Measurements from ENCODE around the gene GPS2. TPM values are rescaled to one million over a fixed set of nuclear protein-coding genes. Genes with fewer than 3 reads are reported as not detected.

Gene GPS2
- total RNA-seq, 4 donors from 2014 or later: 96.5 to 578 (median 150) TPM

DNA sequence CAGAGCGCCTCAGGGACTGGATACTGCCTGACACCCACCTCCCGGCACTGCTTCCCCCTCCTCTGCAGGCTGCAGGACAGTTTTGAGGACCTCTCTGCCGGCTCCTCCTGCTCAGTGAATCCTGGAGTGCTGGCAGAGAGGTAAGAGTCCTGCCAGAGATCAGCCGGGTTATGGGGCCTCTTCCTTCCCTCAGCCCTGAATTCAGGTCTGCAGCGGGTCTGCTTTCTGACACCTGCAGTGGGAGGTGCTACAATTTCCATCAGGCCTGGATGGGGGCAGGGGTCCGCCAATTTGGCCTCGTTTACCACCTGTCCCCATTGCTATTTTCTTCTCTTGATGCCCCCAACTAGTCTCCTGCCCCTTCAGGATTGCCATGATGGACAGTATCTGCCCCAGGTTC, 17.0 kb upstream of the GPS2 start:
- peak overlapping the region in 1 of 4 donors; percentile 17 for H3K27ac ChIP-seq
- no peak for DNase-seq
- in situ Hi-C loops (cut with MboI; ENCODE audit: low pct_ligation_motif_present in 1 of 4, low pct_unique_long_range_greater_than_20kb in 1 of 4, low sequenced_read_pairs in 3 of 4) (loop anchor here in 1 of 4 donors (25.0 kb wide), 1 partner anchor 295 kb away; the partner anchor contains the start of genes SLC16A11 and SLC16A13), intact Hi-C loops (cut with DNase I; ENCODE audit: low total_unique reads) (no loop called here)
- no peaks in the 10 kb centered on the region for H3K36me3 ChIP-seq
- H3K4me3 ChIP-seq: no peak overlapping the region
- 0 to 59% methylated on average over 1 to 7 of the region's 7 CpGs for WGBS, 2 donors (ENCODE audit: low coverage in 1 of 2)
- TF ChIP-seq POLR2A (IDR thresholded peaks at IDR 0.05) (no peak), POLR2AphosphoS5 (IDR thresholded peaks at IDR 0.05) (no peak), EP300 (IDR thresholded peaks at IDR 0.05; ENCODE audit: low read depth) (no peak)
- TF ChIP-seq, protein P1, sequence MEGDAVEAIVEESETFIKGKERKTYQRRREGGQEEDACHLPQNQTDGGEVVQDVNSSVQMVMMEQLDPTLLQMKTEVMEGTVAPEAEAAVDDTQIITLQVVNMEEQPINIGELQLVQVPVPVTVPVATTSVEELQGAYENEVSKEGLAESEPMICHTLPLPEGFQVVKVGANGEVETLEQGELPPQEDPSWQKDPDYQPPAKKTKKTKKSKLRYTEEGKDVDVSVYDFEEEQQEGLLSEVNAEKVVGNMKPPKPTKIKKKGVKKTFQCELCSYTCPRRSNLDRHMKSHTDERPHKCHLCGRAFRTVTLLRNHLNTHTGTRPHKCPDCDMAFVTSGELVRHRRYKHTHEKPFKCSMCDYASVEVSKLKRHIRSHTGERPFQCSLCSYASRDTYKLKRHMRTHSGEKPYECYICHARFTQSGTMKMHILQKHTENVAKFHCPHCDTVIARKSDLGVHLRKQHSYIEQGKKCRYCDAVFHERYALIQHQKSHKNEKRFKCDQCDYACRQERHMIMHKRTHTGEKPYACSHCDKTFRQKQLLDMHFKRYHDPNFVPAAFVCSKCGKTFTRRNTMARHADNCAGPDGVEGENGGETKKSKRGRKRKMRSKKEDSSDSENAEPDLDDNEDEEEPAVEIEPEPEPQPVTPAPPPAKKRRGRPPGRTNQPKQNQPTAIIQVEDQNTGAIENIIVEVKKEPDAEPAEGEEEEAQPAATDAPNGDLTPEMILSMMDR (IDR thresholded peaks at IDR 0.05): no peak
- no peaks in the 10 kb centered on the region for H3K9me3 ChIP-seq
- peaks cover 7 to 21% (median 14%) of the 10 kb centered on the region in 4 donors for H3K4me1 ChIP-seq
- H3K27me3 ChIP-seq: peaks cover 4% of the 10 kb centered on the region

DNA sequence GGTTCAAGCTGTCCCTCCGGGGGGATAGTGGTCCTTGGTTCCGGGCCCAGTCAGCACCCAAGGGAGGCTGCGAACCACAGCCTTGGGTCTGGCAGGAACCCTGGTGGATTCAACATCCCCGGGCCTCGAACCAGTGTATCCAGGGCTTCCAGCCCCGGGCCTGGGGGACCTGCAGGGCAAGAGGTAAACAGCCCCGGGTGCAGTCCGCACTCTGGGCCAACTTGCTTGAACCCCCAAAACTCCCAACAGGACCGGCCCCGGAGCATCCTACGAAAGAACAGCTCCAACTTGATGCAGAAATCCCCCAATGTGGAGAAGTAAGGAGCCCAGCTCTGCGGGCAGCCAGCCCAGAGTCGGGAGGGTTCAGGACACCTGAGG, 15.5 kb upstream of the GPS2 start:
- Histone ChIP-seq H3K4me1 (peaks cover 7 to 21% (median 14%) of the 10 kb centered on the region in 4 donors), H3K27me3 (no peaks in the 10 kb centered on the region), H3K4me3 (peak overlapping the region in 3 of 4 donors; percentile 72 to 89 (median 82)), H3K9me3 (no peaks in the 10 kb centered on the region), H3K36me3 (no peaks in the 10 kb centered on the region), H3K27ac (peak overlapping the region; percentile 90 to 95 (median 92))
- intact Hi-C loops (cut with DNase I; ENCODE audit: low total_unique reads): no loop called here
- in situ Hi-C loops (cut with MboI; ENCODE audit: low pct_ligation_motif_present in 1 of 4, low pct_unique_long_range_greater_than_20kb in 1 of 4, low sequenced_read_pairs in 3 of 4): loop anchor here in 1 of 4 donors (25.0 kb wide), 1 partner anchor 293 kb away; the partner anchor contains the start of genes SLC16A11 and SLC16A13
- TF ChIP-seq EP300 (IDR thresholded peaks at IDR 0.05; ENCODE audit: low read depth) (no peak), POLR2A (IDR thresholded peaks at IDR 0.05) (no peak), POLR2AphosphoS5 (IDR thresholded peaks at IDR 0.05) (no peak)
- TF ChIP-seq, protein P1 (IDR thresholded peaks at IDR 0.05): no peak
- no peak for DNase-seq
- 63% methylated on average over 13 of the region's 13 CpGs; no CpG with 5 or more reads in 1 of the 2 donors for WGBS, 2 donors (ENCODE audit: low coverage in 1 of 2)

DNA sequence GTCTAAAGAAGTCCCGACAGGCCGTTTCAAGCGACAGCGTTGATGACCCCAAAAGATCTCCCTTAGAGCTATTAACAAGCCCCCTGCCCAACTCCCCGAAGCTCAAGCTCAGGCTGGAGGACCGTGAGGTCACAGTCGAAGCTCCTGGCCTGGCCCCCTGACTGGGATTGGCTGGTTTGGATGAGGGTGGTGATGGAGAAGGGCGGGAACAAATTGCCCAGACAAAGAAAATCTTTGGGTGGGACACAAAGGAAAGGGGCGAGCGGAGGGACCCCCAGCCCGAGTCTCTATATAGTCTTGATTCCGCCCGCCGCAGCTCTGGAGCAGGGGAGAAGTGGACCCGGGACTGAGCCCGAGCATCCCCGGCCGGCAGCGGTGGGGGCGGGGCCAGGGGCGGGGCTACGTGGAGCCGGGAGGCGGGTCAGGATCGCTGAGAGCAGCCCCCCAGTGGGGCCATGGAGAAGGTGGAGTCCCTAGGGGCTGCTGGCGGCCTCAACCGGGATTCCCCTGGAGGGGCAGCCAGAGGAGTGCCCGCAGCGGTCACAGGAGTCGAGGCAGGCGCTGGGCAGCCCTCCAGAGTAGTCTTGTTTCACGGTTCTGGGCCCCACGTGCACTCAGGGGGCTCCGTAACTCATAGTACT, 15.0 kb upstream of the GPS2 start:
- intact Hi-C loops (cut with DNase I; ENCODE audit: low total_unique reads): no loop called here
- WGBS, 2 donors (ENCODE audit: low coverage in 1 of 2): 1% methylated on average over 34 of the region's 34 CpGs; no CpG with 5 or more reads in 1 of the 2 donors
- TF ChIP-seq POLR2AphosphoS5 (IDR thresholded peaks at IDR 0.05): no peak
- TF ChIP-seq POLR2A (IDR thresholded peaks at IDR 0.05): no peak
- TF ChIP-seq, protein P1 (IDR thresholded peaks at IDR 0.05): no peak
- no peak for TF ChIP-seq EP300 (IDR thresholded peaks at IDR 0.05; ENCODE audit: low read depth)
- peak; percentile 80 for DNase-seq
- H3K27me3 ChIP-seq: no peaks in the 10 kb centered on the region
- in situ Hi-C loops (cut with MboI; ENCODE audit: low pct_ligation_motif_present in 1 of 4, low pct_unique_long_range_greater_than_20kb in 1 of 4, low sequenced_read_pairs in 3 of 4): loop anchor here in 1 of 4 donors (25.0 kb wide), 1 partner anchor 293 kb away; the partner anchor contains the start of genes SLC16A11 and SLC16A13
- no peaks in the 10 kb centered on the region for H3K9me3 ChIP-seq
- peaks cover 7 to 21% (median 14%) of the 10 kb centered on the region in 4 donors for H3K4me1 ChIP-seq
- no peaks in the 10 kb centered on the region for H3K36me3 ChIP-seq
- H3K27ac ChIP-seq: peak overlapping the region; percentile 90 to 95 (median 92)
- peak overlapping the region; percentile 50 to 89 (median 77) for H3K4me3 ChIP-seq

DNA sequence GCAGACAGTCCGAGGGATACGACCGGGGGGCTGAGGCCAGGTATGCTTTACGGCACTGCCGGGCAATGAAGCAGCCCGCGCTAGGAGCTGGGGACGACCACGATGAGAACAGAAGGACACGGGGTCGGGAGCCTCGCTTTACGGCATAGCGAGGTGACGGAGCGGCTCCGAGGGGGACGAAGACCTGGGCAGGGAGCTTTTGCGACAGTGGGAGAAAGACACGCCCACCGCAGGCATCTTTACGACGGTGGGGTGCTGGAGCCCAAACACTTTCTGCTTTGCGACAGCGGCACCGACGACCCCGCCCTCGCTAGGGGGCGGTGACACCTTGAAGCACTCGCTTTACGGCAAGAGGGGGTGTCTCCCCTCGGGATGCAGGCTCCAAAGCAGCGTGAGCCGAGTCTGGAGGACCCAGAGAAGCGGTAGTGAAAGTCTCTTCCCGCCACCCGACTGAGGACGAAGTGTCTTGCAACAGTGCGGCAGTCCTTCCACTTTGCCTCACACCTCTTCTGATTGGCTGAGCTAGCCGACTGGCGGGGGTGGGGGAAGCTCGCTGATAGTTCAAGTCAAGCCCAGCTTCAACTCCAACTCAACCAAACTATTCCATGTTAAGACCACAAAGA, 14.3 kb upstream of the GPS2 start:
- in situ Hi-C loops (cut with MboI; ENCODE audit: low pct_ligation_motif_present in 1 of 4, low pct_unique_long_range_greater_than_20kb in 1 of 4, low sequenced_read_pairs in 3 of 4) (loop anchor here in 1 of 4 donors (25.0 kb wide), 1 partner anchor 292 kb away; the partner anchor contains the start of genes SLC16A11 and SLC16A13), intact Hi-C loops (cut with DNase I; ENCODE audit: low total_unique reads) (no loop called here)
- DNase-seq: peak; percentile 99
- 0% methylated on average over 34 of the region's 43 CpGs; no CpG with 5 or more reads in 1 of the 2 donors for WGBS, 2 donors (ENCODE audit: low coverage in 1 of 2)
- Histone ChIP-seq H3K9me3 (no peaks in the 10 kb centered on the region), H3K4me3 (peak overlapping the region; percentile 63 to 89 (median 77)), H3K4me1 (peaks cover 7 to 21% (median 14%) of the 10 kb centered on the region in 4 donors), H3K36me3 (no peaks in the 10 kb centered on the region), H3K27me3 (no peaks in the 10 kb centered on the region), H3K27ac (peak overlapping the region; percentile 90 to 95 (median 92))
- TF ChIP-seq POLR2AphosphoS5 (IDR thresholded peaks at IDR 0.05) (peak; percentile 88 to 93 (median 89)), POLR2A (IDR thresholded peaks at IDR 0.05) (peak; percentile 79)
- TF ChIP-seq, protein P1 (IDR thresholded peaks at IDR 0.05): no peak
